ENCODE results near the gene IRF4.

DNA sequence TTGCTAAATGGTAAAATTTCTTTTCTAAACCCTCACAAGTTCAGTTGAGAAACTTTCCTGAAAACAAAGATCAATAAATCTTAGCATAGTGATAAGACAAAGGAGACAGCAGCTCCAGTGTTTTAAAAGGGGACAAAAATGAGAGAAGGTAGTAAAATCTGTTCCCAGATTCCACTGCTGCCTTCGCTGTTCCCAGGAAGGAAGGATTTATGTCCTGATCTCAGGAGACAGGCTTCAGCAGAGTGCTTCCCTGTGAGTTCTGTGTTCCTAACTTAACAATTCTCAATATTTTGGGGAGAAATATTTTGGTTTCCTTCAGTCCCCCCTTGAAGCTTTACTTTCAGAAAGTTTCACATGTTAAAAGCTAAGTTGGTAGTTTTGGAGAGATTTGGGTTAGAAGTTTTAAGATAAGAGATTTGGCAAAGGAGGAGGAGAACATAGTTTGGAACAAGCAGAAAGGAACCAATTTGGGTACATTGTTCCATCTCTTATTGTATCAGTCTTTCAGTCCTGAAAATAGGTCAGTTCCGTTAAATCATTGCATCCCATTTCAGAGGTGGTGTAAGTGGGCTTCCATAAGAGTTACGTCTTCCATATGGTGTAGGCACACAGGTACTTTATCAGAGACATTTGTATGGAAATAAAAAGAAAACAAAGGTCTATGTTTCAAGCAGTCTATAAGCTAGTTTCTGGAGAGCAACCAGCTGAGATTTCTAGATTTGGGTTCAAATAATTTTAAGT is 20.8 kb downstream of the IRF4 start:
- TF ChIP-seq ZFP30 (CRISPR knock-in tag; IDR thresholded peaks at IDR 0.05): no peak
- no peak for TF ChIP-seq ESRRG (CRISPR knock-in tag; IDR thresholded peaks at IDR 0.05)
- TF ChIP-seq RARB (CRISPR knock-in tag; IDR thresholded peaks at IDR 0.05): no peak

Data from SK-N-SH treated with all-trans-retinoic acid at 6 μM for 48 hours (cell line).